ENCODE data around the gene DPYD. TPM values are rescaled to one million over a fixed set of nuclear protein-coding genes. Genes with fewer than 3 reads are reported as not detected.

The DPYD gene
- total and polyA plus RNA-seq, 4 experiments from 2014 or later: 49.7 to 58.4 (median 51.9) TPM

DNA sequence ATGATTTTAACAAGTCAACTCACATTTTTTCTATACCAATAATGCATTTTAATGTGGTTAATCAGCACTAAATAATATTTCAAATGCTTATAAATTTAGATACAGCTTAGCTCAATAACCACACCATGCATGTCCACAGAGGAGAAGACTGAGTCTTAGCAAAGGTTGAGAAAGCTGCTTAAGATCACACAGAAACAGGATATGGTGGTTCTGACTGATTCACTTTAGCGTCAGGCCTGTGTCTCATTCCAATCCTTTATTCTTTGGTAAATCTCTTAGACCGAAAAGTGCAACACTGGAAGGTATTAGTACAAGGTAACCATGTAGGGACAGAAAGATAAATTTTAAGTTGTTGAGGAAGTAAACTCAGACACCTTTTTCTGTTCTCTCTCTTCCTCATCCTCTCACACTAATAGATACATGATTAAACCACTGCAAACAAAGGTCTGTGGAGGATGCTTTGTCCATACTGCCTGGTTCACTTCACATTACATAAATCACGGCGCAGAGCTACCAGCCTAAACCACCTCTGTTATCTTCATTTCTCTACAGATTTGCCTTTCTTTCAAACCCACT, 139.0 kb downstream of the DPYD start:
- Mint-ChIP-seq H3K27me3 (no peaks in the 10 kb centered on the region), H3K36me3 (peaks cover 7 to 21% of the 10 kb centered on the region in 2 donors), H3K9me3 (peaks cover 0 to 2% (median 0%) of the 10 kb centered on the region in 8 donors), H3K4me1 (peaks cover 0 to 10% (median 3%) of the 10 kb centered on the region in 4 donors), H3K4me3 (no peak overlapping the region), H3K27ac (peak overlapping the region in 1 of 7 donors; percentile 23)
- Histone ChIP-seq H3K4me3 (ENCODE audit: low read length in 2 of 2) (no peak overlapping the region), H3K36me3 (ENCODE audit: insufficient read depth, low read length) (no peaks in the 10 kb centered on the region), H3K27ac (ENCODE audit: low read depth, low read length) (no peak overlapping the region), H3K4me1 (ENCODE audit: insufficient read depth, low read length) (peaks cover 4% of the 10 kb centered on the region), H3K9me3 (ENCODE audit: control insufficient read depth in 1 of 2, low read length in 2 of 2) (no peaks in the 10 kb centered on the region), H3K27me3 (ENCODE audit: insufficient read depth, low read length) (no peaks in the 10 kb centered on the region)
- ChIA-PET CTCF (ENCODE audit: partially characterized antibody) (no interaction called here), POLR2A (ENCODE audit: partially characterized antibody) (no interaction called here)
- no peak for DNase-seq
- intact Hi-C loops (cut with micrococcal nuclease): no loop called here

GRCh38 chr1:97780884-97781283, 139.9 kb downstream of the DPYD start:
- Histone ChIP-seq H3K9me3 (ENCODE audit: control insufficient read depth in 1 of 2, low read length in 2 of 2) (no peaks in the 10 kb centered on the region), H3K4me1 (ENCODE audit: insufficient read depth, low read length) (peaks cover 4% of the 10 kb centered on the region), H3K36me3 (ENCODE audit: insufficient read depth, low read length) (no peaks in the 10 kb centered on the region), H3K27ac (ENCODE audit: low read depth, low read length) (no peak overlapping the region), H3K27me3 (ENCODE audit: insufficient read depth, low read length) (no peaks in the 10 kb centered on the region), H3K4me3 (ENCODE audit: low read length in 2 of 2) (no peak overlapping the region)
- H3K4me3 Mint-ChIP-seq: no peak overlapping the region
- no peak overlapping the region for H3K27ac Mint-ChIP-seq
- POLR2A ChIA-PET (ENCODE audit: partially characterized antibody): no interaction called here
- H3K36me3 Mint-ChIP-seq: peaks cover 12 to 30% of the 10 kb centered on the region in 2 donors
- intact Hi-C loops (cut with micrococcal nuclease): no loop called here
- CTCF ChIA-PET (ENCODE audit: partially characterized antibody): no interaction called here
- DNase-seq: no peak
- H3K4me1 Mint-ChIP-seq: peaks cover 0 to 10% (median 3%) of the 10 kb centered on the region in 4 donors
- no peaks in the 10 kb centered on the region for H3K27me3 Mint-ChIP-seq
- peaks cover 0 to 2% (median 0%) of the 10 kb centered on the region in 8 donors for H3K9me3 Mint-ChIP-seq

DNA sequence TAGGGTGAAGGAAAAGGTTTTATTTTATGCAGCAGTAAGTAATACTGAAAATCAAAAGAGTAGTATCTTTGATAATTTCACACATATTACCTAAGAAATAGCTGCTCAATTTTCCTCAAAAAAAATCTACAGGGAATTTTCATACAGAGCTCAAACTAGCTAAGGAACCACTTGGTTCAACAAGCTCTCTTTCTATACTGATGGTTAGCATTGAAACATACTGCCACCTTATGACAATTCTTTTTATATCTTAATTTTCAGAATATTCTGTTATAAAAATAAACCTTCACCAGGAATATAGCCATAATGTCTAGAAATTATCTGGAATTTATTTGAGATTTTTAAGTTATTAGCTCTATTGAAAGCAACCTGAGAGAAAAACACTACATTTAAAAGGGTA, 142.1 kb downstream of the DPYD start:
- intact Hi-C loops (cut with micrococcal nuclease): no loop called here

DNA sequence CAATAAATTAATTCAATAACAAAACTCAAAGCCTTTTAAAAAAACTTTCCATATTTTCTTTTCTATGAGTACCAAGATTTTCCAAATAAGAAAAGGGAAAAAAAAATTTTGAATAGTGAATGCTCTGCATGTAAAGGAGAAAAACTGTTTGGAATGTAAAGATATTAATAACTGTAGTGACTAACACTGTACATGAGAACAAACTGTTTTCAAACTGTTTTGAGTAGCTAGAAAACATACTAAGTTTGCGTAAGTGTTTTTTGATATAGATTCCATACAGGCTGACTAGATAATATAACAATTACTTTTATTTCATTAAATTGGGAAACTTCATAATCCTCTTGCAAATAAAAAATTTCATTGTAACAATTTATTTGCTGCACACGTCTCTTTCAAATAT, 150.5 kb downstream of the DPYD start:
- H3K4me1 Mint-ChIP-seq: peaks cover 4 to 8% (median 5%) of the 10 kb centered on the region in 4 donors
- no peak overlapping the region for H3K4me3 Mint-ChIP-seq
- ChIA-PET CTCF (ENCODE audit: partially characterized antibody) (no interaction called here), POLR2A (ENCODE audit: partially characterized antibody) (no interaction called here)
- no peak for DNase-seq
- Histone ChIP-seq H3K4me1 (ENCODE audit: insufficient read depth, low read length) (no peaks in the 10 kb centered on the region), H3K27ac (ENCODE audit: low read depth, low read length) (no peak overlapping the region), H3K36me3 (ENCODE audit: insufficient read depth, low read length) (no peaks in the 10 kb centered on the region), H3K4me3 (ENCODE audit: low read length in 2 of 2) (no peak overlapping the region), H3K27me3 (ENCODE audit: insufficient read depth, low read length) (no peaks in the 10 kb centered on the region), H3K9me3 (ENCODE audit: control insufficient read depth in 1 of 2, low read length in 2 of 2) (no peaks in the 10 kb centered on the region)
- H3K36me3 Mint-ChIP-seq: peaks cover 26 to 38% of the 10 kb centered on the region in 2 donors
- no peak overlapping the region for H3K27ac Mint-ChIP-seq
- intact Hi-C loops (cut with micrococcal nuclease): no loop called here
- H3K27me3 Mint-ChIP-seq: no peaks in the 10 kb centered on the region
- H3K9me3 Mint-ChIP-seq: peaks cover 0 to 2% (median 0%) of the 10 kb centered on the region in 8 donors

More for the DNA sequence above, 142.1 kb downstream of the DPYD start:
- POLR2A ChIA-PET (ENCODE audit: partially characterized antibody): no interaction called here
- Mint-ChIP-seq H3K36me3 (peaks cover 19 to 47% of the 10 kb centered on the region in 2 donors), H3K4me1 (peaks cover 0 to 6% (median 3%) of the 10 kb centered on the region in 4 donors), H3K4me3 (no peak overlapping the region), H3K27ac (no peak overlapping the region), H3K27me3 (no peaks in the 10 kb centered on the region), H3K9me3 (peaks cover 0 to 2% (median 0%) of the 10 kb centered on the region in 8 donors)
- CTCF ChIA-PET (ENCODE audit: partially characterized antibody): no interaction called here
- Histone ChIP-seq H3K9me3 (ENCODE audit: control insufficient read depth in 1 of 2, low read length in 2 of 2) (no peaks in the 10 kb centered on the region), H3K27ac (ENCODE audit: low read depth, low read length) (no peak overlapping the region), H3K27me3 (ENCODE audit: insufficient read depth, low read length) (no peaks in the 10 kb centered on the region), H3K4me3 (ENCODE audit: low read length in 2 of 2) (no peak overlapping the region), H3K4me1 (ENCODE audit: insufficient read depth, low read length) (peaks cover 4% of the 10 kb centered on the region), H3K36me3 (ENCODE audit: insufficient read depth, low read length) (no peaks in the 10 kb centered on the region)
- DNase-seq: no peak

GRCh38 chr1:97767381-97767780, 153.5 kb downstream of the DPYD start:
- Histone ChIP-seq H3K4me1 (ENCODE audit: insufficient read depth, low read length) (no peaks in the 10 kb centered on the region), H3K9me3 (ENCODE audit: control insufficient read depth in 1 of 2, low read length in 2 of 2) (no peaks in the 10 kb centered on the region), H3K27me3 (ENCODE audit: insufficient read depth, low read length) (no peaks in the 10 kb centered on the region), H3K4me3 (ENCODE audit: low read length in 2 of 2) (no peak overlapping the region), H3K27ac (ENCODE audit: low read depth, low read length) (no peak overlapping the region), H3K36me3 (ENCODE audit: insufficient read depth, low read length) (no peaks in the 10 kb centered on the region)
- Mint-ChIP-seq H3K27me3 (no peaks in the 10 kb centered on the region), H3K4me3 (no peak overlapping the region), H3K9me3 (peaks cover 0 to 7% (median 0%) of the 10 kb centered on the region in 8 donors), H3K36me3 (peaks cover 32 to 41% of the 10 kb centered on the region in 2 donors), H3K27ac (no peak overlapping the region), H3K4me1 (peaks cover 2 to 9% (median 5%) of the 10 kb centered on the region in 4 donors)
- DNase-seq: no peak
- ChIA-PET CTCF (ENCODE audit: partially characterized antibody) (no interaction called here), POLR2A (ENCODE audit: partially characterized antibody) (no interaction called here)
- intact Hi-C loops (cut with micrococcal nuclease): no loop called here

- no peak overlapping the region for H3K4me3 Mint-ChIP-seq
- Histone ChIP-seq H3K27me3 (ENCODE audit: insufficient read depth, low read length) (no peaks in the 10 kb centered on the region), H3K9me3 (ENCODE audit: control insufficient read depth in 1 of 2, low read length in 2 of 2) (no peaks in the 10 kb centered on the region), H3K27ac (ENCODE audit: low read depth, low read length) (no peak overlapping the region), H3K4me1 (ENCODE audit: insufficient read depth, low read length) (no peaks in the 10 kb centered on the region), H3K4me3 (ENCODE audit: low read length in 2 of 2) (no peak overlapping the region), H3K36me3 (ENCODE audit: insufficient read depth, low read length) (no peaks in the 10 kb centered on the region)
- H3K9me3 Mint-ChIP-seq: peaks cover 0 to 16% (median 3%) of the 10 kb centered on the region in 8 donors
- H3K4me1 Mint-ChIP-seq: peaks cover 1 to 9% (median 6%) of the 10 kb centered on the region in 4 donors
- CTCF ChIA-PET (ENCODE audit: partially characterized antibody): no interaction called here
- H3K27ac Mint-ChIP-seq: no peak overlapping the region
- intact Hi-C loops (cut with micrococcal nuclease): no loop called here
- peaks cover 41 to 61% of the 10 kb centered on the region in 2 donors for H3K36me3 Mint-ChIP-seq
- DNase-seq: no peak
- no peaks in the 10 kb centered on the region for H3K27me3 Mint-ChIP-seq
- POLR2A ChIA-PET (ENCODE audit: partially characterized antibody): no interaction called here
Observed at GRCh38 chr1:97764991-97765390, 155.8 kb downstream of the DPYD start.

GRCh38 chr1:97761637-97762036, 159.2 kb downstream of the DPYD start:
- Histone ChIP-seq H3K36me3 (ENCODE audit: insufficient read depth, low read length) (no peaks in the 10 kb centered on the region), H3K27ac (ENCODE audit: low read depth, low read length) (no peak overlapping the region), H3K4me1 (ENCODE audit: insufficient read depth, low read length) (no peaks in the 10 kb centered on the region), H3K9me3 (ENCODE audit: control insufficient read depth in 1 of 2, low read length in 2 of 2) (no peaks in the 10 kb centered on the region), H3K27me3 (ENCODE audit: insufficient read depth, low read length) (no peaks in the 10 kb centered on the region), H3K4me3 (ENCODE audit: low read length in 2 of 2) (no peak overlapping the region)
- no peak overlapping the region for H3K27ac Mint-ChIP-seq
- H3K27me3 Mint-ChIP-seq: no peaks in the 10 kb centered on the region
- H3K4me1 Mint-ChIP-seq: peaks cover 0 to 16% (median 8%) of the 10 kb centered on the region in 4 donors
- DNase-seq: no peak
- ChIA-PET CTCF (ENCODE audit: partially characterized antibody) (no interaction called here), POLR2A (ENCODE audit: partially characterized antibody) (no interaction called here)
- peaks cover 46 to 63% of the 10 kb centered on the region in 2 donors for H3K36me3 Mint-ChIP-seq
- intact Hi-C loops (cut with micrococcal nuclease): no loop called here
- peaks cover 0 to 16% (median 3%) of the 10 kb centered on the region in 8 donors for H3K9me3 Mint-ChIP-seq
- H3K4me3 Mint-ChIP-seq: no peak overlapping the region

All from CD4-positive, alpha-beta memory T cell (primary cell).